ENCODE results near the gene RCAN2.

The RCAN2 gene

DNA sequence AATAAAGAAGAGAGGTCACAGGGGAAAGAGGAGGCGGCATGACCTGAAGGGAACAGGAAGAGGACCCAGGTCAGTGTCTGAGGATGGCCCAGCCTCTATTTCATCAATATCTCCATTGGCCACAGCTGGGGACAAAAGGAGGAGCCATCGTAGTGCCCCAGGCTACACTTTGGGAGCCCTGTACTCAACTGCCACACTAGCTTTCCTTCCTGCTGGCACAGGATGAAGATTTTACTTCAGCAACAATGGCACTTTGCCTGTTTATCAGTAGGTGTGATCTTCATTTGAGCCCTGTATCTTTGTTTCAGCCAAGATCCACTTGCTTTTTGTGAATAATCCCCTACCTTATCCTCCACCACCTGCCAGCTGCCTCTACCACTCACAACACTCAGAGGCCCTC, 35.4 kb upstream of the RCAN2 start:
- no peak for ATAC-seq

DNA sequence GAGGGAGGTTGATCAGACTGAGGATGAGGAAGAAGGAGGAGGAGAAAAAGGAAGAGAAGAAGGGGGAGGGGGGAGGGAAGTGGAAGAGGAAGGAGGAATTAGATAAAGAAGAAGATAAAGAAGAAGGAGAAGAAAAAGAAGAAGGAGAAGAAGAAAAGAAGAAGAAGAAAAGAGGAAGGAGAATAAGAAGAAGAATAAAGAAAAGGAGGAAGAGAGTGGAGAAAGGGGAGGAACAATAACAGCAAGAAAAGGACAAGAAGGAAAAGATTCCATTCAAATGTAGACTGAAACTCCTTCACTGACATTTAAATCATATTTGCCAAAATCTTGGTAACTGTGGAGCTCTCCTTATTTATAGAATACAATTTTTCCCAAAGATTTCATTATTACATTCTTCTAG, 34.3 kb upstream of the RCAN2 start:
- ATAC-seq = no peak
- TF ChIP-seq ZC3H10 (CRISPR knock-in tag; IDR thresholded peaks at IDR 0.05) (no peak), ZFP3 (CRISPR knock-in tag; IDR thresholded peaks at IDR 0.05) (no peak), ISL1 (CRISPR knock-in tag; IDR thresholded peaks at IDR 0.05) (no peak), BACH2 (CRISPR knock-in tag; IDR thresholded peaks at IDR 0.05; ENCODE audit: borderline replicate concordance) (no peak), ZNF70 (CRISPR knock-in tag; IDR thresholded peaks at IDR 0.05) (no peak), TOX (CRISPR knock-in tag; IDR thresholded peaks at IDR 0.05; ENCODE audit: borderline replicate concordance) (no peak), ARNTL (CRISPR knock-in tag; IDR thresholded peaks at IDR 0.05; ENCODE audit: borderline replicate concordance, low read depth) (no peak), PPARA (CRISPR knock-in tag; IDR thresholded peaks at IDR 0.05; ENCODE audit: borderline replicate concordance) (no peak), PATZ1 (CRISPR knock-in tag; IDR thresholded peaks at IDR 0.05; ENCODE audit: borderline replicate concordance) (no peak), TCF4 (CRISPR knock-in tag; IDR thresholded peaks at IDR 0.05; ENCODE audit: borderline replicate concordance) (no peak), ZNF565 (CRISPR knock-in tag; conservative IDR thresholded peaks at IDR 0.05; ENCODE audit: low read depth) (no peak), ZFP30 (CRISPR knock-in tag; IDR thresholded peaks at IDR 0.05) (no peak), CSRNP3 (CRISPR knock-in tag; IDR thresholded peaks at IDR 0.05) (no peak)
- TF ChIP-seq, protein P1, sequence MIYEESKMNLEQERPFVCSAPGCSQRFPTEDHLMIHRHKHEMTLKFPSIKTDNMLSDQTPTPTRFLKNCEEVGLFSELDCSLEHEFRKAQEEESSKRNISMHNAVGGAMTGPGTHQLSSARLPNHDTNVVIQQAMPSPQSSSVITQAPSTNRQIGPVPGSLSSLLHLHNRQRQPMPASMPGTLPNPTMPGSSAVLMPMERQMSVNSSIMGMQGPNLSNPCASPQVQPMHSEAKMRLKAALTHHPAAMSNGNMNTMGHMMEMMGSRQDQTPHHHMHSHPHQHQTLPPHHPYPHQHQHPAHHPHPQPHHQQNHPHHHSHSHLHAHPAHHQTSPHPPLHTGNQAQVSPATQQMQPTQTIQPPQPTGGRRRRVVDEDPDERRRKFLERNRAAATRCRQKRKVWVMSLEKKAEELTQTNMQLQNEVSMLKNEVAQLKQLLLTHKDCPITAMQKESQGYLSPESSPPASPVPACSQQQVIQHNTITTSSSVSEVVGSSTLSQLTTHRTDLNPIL (CRISPR knock-in tag; IDR thresholded peaks at IDR 0.05; ENCODE audit: low read depth) = no peak

More for the DNA sequence above, 35.4 kb upstream of the RCAN2 start:
- TF ChIP-seq ZFP30 (CRISPR knock-in tag; IDR thresholded peaks at IDR 0.05) (no peak), PPARA (CRISPR knock-in tag; IDR thresholded peaks at IDR 0.05; ENCODE audit: borderline replicate concordance) (no peak), CSRNP3 (CRISPR knock-in tag; IDR thresholded peaks at IDR 0.05) (no peak), BACH2 (CRISPR knock-in tag; IDR thresholded peaks at IDR 0.05; ENCODE audit: borderline replicate concordance) (no peak)

GRCh38 chr6:46521464-46521971, 30.3 kb upstream of the RCAN2 start:
- ATAC-seq = no peak
- TF ChIP-seq, protein P2, sequence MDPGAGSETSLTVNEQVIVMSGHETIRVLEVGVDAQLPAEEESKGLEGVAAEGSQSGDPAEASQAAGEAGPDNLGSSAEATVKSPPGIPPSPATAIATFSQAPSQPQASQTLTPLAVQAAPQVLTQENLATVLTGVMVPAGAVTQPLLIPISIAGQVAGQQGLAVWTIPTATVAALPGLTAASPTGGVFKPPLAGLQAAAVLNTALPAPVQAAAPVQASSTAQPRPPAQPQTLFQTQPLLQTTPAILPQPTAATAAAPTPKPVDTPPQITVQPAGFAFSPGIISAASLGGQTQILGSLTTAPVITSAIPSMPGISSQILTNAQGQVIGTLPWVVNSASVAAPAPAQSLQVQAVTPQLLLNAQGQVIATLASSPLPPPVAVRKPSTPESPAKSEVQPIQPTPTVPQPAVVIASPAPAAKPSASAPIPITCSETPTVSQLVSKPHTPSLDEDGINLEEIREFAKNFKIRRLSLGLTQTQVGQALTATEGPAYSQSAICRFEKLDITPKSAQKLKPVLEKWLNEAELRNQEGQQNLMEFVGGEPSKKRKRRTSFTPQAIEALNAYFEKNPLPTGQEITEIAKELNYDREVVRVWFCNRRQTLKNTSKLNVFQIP (CRISPR knock-in tag; IDR thresholded peaks at IDR 0.05; ENCODE audit: borderline replicate concordance, low read depth) = no peak
- TF ChIP-seq TOX (CRISPR knock-in tag; IDR thresholded peaks at IDR 0.05; ENCODE audit: borderline replicate concordance) (no peak), ZFP3 (CRISPR knock-in tag; IDR thresholded peaks at IDR 0.05) (no peak), RARB (CRISPR knock-in tag; IDR thresholded peaks at IDR 0.05) (no peak), ESRRG (CRISPR knock-in tag; IDR thresholded peaks at IDR 0.05) (no peak), PPARA (CRISPR knock-in tag; IDR thresholded peaks at IDR 0.05; ENCODE audit: borderline replicate concordance) (no peak), ZNF565 (CRISPR knock-in tag; conservative IDR thresholded peaks at IDR 0.05; ENCODE audit: low read depth) (no peak), ZNF70 (CRISPR knock-in tag; IDR thresholded peaks at IDR 0.05) (no peak), TCF4 (CRISPR knock-in tag; IDR thresholded peaks at IDR 0.05; ENCODE audit: borderline replicate concordance) (no peak), OSR1 (CRISPR knock-in tag; IDR thresholded peaks at IDR 0.05) (no peak)

DNA sequence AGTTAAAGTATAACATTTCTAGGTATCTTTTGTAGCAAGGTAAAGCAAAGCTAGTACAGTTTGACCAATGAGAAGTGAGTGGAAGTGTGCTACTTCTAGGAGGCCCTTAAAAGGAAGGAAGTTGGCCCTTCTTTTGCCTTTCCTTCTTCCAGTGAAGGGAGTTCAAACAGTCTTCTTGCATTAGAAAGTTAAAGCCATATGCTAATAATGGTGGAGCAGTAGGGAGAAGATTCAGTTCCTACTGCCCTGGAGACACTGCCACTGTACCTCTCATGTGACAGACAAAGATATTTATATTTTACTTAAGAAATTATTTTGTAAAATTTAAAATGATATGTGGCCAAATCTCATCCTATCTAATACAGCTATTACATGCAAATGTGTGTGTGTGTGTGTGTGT, 26.0 kb upstream of the RCAN2 start:
- no peak for ATAC-seq
- TF ChIP-seq, protein P3, sequence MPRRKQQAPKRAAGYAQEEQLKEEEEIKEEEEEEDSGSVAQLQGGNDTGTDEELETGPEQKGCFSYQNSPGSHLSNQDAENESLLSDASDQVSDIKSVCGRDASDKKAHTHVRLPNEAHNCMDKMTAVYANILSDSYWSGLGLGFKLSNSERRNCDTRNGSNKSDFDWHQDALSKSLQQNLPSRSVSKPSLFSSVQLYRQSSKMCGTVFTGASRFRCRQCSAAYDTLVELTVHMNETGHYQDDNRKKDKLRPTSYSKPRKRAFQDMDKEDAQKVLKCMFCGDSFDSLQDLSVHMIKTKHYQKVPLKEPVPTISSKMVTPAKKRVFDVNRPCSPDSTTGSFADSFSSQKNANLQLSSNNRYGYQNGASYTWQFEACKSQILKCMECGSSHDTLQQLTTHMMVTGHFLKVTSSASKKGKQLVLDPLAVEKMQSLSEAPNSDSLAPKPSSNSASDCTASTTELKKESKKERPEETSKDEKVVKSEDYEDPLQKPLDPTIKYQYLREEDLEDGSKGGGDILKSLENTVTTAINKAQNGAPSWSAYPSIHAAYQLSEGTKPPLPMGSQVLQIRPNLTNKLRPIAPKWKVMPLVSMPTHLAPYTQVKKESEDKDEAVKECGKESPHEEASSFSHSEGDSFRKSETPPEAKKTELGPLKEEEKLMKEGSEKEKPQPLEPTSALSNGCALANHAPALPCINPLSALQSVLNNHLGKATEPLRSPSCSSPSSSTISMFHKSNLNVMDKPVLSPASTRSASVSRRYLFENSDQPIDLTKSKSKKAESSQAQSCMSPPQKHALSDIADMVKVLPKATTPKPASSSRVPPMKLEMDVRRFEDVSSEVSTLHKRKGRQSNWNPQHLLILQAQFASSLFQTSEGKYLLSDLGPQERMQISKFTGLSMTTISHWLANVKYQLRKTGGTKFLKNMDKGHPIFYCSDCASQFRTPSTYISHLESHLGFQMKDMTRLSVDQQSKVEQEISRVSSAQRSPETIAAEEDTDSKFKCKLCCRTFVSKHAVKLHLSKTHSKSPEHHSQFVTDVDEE (CRISPR knock-in tag; IDR thresholded peaks at IDR 0.05) = no peak
- TF ChIP-seq, protein P1 (CRISPR knock-in tag; IDR thresholded peaks at IDR 0.05; ENCODE audit: low read depth) = no peak
- no peak for TF ChIP-seq SNAI2 (CRISPR knock-in tag; IDR thresholded peaks at IDR 0.05)
- TF ChIP-seq CSDC2 (CRISPR knock-in tag; IDR thresholded peaks at IDR 0.05) = no peak
- TF ChIP-seq TCF4 (CRISPR knock-in tag; IDR thresholded peaks at IDR 0.05; ENCODE audit: borderline replicate concordance) = no peak
- TF ChIP-seq OSR1 (CRISPR knock-in tag; IDR thresholded peaks at IDR 0.05) = no peak
- no peak for TF ChIP-seq ZNF565 (CRISPR knock-in tag; conservative IDR thresholded peaks at IDR 0.05; ENCODE audit: low read depth)
- no peak for TF ChIP-seq ZNF8 (CRISPR knock-in tag; IDR thresholded peaks at IDR 0.05)

Measured in SK-N-SH treated with all-trans-retinoic acid at 6 μM for 48 hours (cell line).